ENCODE data around the gene SGMS1. TPM values are rescaled to one million over a fixed set of nuclear protein-coding genes. Genes with fewer than 3 reads are reported as not detected.

Gene SGMS1
- total and polyA plus RNA-seq, 4 donors = 15.8 to 142 (median 41.3) TPM

DNA sequence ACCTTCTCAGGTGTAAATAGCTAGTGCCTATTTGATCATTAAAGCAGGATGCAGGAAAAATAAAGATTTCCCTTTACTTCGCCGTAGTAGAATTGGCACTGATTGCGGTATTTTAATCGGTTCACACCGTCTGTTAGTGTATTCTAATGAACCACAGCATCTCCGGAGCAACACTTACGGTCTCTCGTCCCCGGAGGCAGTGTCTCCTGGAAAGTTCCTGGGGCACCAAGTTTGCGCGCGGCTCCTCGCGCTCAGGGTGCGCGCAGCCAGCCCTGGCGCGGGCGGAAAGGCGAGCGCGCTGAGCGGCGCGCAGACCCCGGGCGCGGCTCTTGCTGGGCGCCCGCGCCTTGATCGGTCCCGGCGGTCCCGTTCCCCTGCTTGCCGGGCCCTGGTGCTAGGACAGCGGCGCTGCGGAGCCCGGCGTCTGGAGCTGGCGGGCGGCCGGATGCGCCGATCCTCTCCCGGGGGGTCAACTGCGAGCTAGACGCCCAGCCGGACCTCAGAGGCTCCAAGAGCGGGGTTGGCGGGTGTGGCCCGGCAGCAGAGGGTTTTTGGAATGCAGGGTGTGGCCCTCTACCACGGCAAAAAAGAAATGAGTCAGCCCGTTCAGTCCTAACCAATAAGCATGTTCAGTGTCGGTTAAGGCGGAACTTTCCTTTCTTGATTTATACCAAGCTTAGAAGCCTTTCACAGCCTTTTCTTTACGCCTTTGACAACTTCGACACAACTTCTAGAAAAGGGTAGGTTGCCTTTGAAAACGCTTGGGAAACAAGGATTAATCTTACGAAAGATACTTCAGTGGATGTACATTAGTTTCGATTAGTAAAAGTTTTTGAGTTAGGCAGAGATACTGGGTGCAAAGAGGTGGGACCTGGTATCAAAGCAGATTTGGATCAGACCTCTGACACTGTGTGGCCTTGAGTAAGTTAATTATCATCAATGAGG lies 205.6 kb downstream of the SGMS1 start:
- WGBS, 2 donors = 1 to 2% methylated on average over 62 of the region's 62 CpGs
- Histone ChIP-seq H3K4me1 (ENCODE audit: control insufficient read depth in 5 of 5, insufficient read depth in 5 of 5, low read length in 5 of 5) (peaks cover 3 to 56% (median 15%) of the 10 kb centered on the region in 5 donors), H3K27me3 (ENCODE audit: control insufficient read depth in 3 of 3, insufficient read depth in 3 of 3, low read length in 2 of 3) (no peaks in the 10 kb centered on the region), H3K27ac (ENCODE audit: low read depth in 1 of 2, low read length in 1 of 2) (peak overlapping the region; percentile 72 to 94), H3K9ac (ENCODE audit: insufficient read depth in 1 of 2, low read length in 2 of 2) (peak overlapping the region; percentile 70 to 93), H3K4me3 (peak overlapping the region; percentile 68), H3K9me3 (ENCODE audit: control insufficient read depth in 4 of 4, insufficient read depth in 3 of 4, low read length in 3 of 4) (no peaks in the 10 kb centered on the region), H3K36me3 (ENCODE audit: control insufficient read depth in 4 of 4, insufficient read depth in 4 of 4, low read length in 4 of 4) (no peaks in the 10 kb centered on the region)
- ATAC-seq (ENCODE audit: insufficient read depth, low FRiP score) (peak; percentile 91), DNase-seq (peak; percentile 78 to 80 (median 79))
- TF ChIP-seq, protein P1, sequence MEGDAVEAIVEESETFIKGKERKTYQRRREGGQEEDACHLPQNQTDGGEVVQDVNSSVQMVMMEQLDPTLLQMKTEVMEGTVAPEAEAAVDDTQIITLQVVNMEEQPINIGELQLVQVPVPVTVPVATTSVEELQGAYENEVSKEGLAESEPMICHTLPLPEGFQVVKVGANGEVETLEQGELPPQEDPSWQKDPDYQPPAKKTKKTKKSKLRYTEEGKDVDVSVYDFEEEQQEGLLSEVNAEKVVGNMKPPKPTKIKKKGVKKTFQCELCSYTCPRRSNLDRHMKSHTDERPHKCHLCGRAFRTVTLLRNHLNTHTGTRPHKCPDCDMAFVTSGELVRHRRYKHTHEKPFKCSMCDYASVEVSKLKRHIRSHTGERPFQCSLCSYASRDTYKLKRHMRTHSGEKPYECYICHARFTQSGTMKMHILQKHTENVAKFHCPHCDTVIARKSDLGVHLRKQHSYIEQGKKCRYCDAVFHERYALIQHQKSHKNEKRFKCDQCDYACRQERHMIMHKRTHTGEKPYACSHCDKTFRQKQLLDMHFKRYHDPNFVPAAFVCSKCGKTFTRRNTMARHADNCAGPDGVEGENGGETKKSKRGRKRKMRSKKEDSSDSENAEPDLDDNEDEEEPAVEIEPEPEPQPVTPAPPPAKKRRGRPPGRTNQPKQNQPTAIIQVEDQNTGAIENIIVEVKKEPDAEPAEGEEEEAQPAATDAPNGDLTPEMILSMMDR (IDR thresholded peaks at IDR 0.05; ENCODE audit: control extremely low read depth, extremely low read depth) = no peak

DNA sequence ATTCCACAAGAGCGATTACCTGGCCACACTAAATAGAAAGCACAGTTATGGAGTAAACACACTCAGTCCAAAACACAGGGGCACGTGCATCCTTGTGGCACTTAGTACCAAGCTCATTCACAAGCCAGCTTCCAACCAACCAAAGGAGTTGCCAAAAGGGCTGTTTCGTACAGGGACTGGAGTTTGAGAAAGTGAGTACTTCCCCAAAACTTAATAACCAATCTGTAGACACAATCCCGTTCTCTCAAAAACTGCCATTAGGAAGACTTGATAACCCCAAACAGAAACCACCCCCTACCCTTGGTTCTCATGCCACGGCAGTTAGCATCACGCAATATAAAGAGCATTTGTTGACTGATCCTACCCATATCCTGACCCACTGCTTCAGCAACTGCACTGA lies 206.3 kb downstream of the SGMS1 start:
- peak overlapping the region; percentile 70 to 93 for H3K9ac ChIP-seq (ENCODE audit: insufficient read depth in 1 of 2, low read length in 2 of 2)
- H3K27ac ChIP-seq (ENCODE audit: low read depth in 1 of 2, low read length in 1 of 2) = peak overlapping the region; percentile 72 to 94
- peaks cover 3 to 60% (median 15%) of the 10 kb centered on the region in 5 donors for H3K4me1 ChIP-seq (ENCODE audit: control insufficient read depth in 5 of 5, insufficient read depth in 5 of 5, low read length in 5 of 5)
- H3K27me3 ChIP-seq (ENCODE audit: control insufficient read depth in 3 of 3, insufficient read depth in 3 of 3, low read length in 2 of 3) = no peaks in the 10 kb centered on the region
- TF ChIP-seq, protein P1 (IDR thresholded peaks at IDR 0.05; ENCODE audit: control extremely low read depth, extremely low read depth) = no peak
- DNase-seq (peak in 2 of 3 donors; percentile 19 to 55), ATAC-seq (ENCODE audit: insufficient read depth, low FRiP score) (peak; percentile 24)
- peak overlapping the region; percentile 68 for H3K4me3 ChIP-seq
- no peaks in the 10 kb centered on the region for H3K36me3 ChIP-seq (ENCODE audit: control insufficient read depth in 4 of 4, insufficient read depth in 4 of 4, low read length in 4 of 4)
- H3K9me3 ChIP-seq (ENCODE audit: control insufficient read depth in 4 of 4, insufficient read depth in 3 of 4, low read length in 3 of 4) = no peaks in the 10 kb centered on the region
- 13 to 32% methylated on average over 6 of the region's 6 CpGs for WGBS, 2 donors

DNA sequence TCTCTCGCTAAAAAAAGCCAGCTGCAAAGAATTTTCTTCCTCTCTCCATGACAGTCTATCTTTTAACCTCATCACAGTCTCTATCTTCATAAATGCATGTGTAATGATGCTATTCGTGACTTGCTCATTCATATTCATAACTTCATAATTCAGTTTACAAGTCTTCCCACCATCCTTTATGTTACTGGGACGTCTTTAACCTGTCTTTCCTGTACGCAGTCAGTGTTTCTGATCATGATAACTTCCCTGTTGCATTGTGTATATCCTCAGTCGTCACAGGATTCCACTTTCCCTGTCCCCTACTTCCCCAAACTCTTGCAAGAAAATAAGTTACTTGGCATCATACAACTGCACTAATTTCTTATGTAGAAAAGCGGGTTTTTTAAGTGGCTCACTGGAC lies 206.9 kb downstream of the SGMS1 start:
- Histone ChIP-seq H3K9me3 (ENCODE audit: control insufficient read depth in 4 of 4, insufficient read depth in 3 of 4, low read length in 3 of 4) (no peaks in the 10 kb centered on the region), H3K27me3 (ENCODE audit: control insufficient read depth in 3 of 3, insufficient read depth in 3 of 3, low read length in 2 of 3) (no peaks in the 10 kb centered on the region), H3K4me1 (ENCODE audit: control insufficient read depth in 5 of 5, insufficient read depth in 5 of 5, low read length in 5 of 5) (peaks cover 3 to 56% (median 19%) of the 10 kb centered on the region in 5 donors), H3K36me3 (ENCODE audit: control insufficient read depth in 4 of 4, insufficient read depth in 4 of 4, low read length in 4 of 4) (no peaks in the 10 kb centered on the region), H3K27ac (ENCODE audit: low read depth in 1 of 2, low read length in 1 of 2) (no peak overlapping the region), H3K4me3 (no peak overlapping the region), H3K9ac (ENCODE audit: insufficient read depth in 1 of 2, low read length in 2 of 2) (peak overlapping the region in 1 of 2 donors; percentile 93)
- TF ChIP-seq, protein P1 (IDR thresholded peaks at IDR 0.05; ENCODE audit: control extremely low read depth, extremely low read depth) = no peak
- peak in 1 of 3 donors; percentile 33 for DNase-seq
- ATAC-seq (ENCODE audit: insufficient read depth, low FRiP score) = no peak
- WGBS, 2 donors = 39 to 56% methylated on average over 6 of the region's 6 CpGs

All from lung (tissue), 12 donors.